ENCODE measurements around the gene MAP3K4.

MAP3K4 gene

GRCh38 chr6:160999516-160999915 is 7.9 kb downstream of the MAP3K4 start:
- H3K4me3 ChIP-seq (replicated peaks in 1 of 2; ENCODE audit: low read depth in 2 of 2, low read length in 2 of 2): no peak overlapping the region
- TF ChIP-seq CTCF (IDR thresholded peaks at IDR 0.05; ENCODE audit: low read depth, low read length): no peak
- no peak for DNase-seq (ENCODE audit: low read depth in 2 of 2)

- TF ChIP-seq CTCF (IDR thresholded peaks at IDR 0.05; ENCODE audit: low read depth, low read length): no peak
- H3K4me3 ChIP-seq (replicated peaks in 1 of 2; ENCODE audit: low read depth in 2 of 2, low read length in 2 of 2): no peak overlapping the region
- no peak for DNase-seq (ENCODE audit: low read depth in 2 of 2)
Observed at GRCh38 chr6:161000632-161001031, 9.1 kb downstream of the MAP3K4 start.

GRCh38 chr6:161001421-161001820 is 9.9 kb downstream of the MAP3K4 start:
- peak; percentile 27 to 28 for DNase-seq (ENCODE audit: low read depth in 2 of 2)
- no peak overlapping the region for H3K4me3 ChIP-seq (replicated peaks in 1 of 2; ENCODE audit: low read depth in 2 of 2, low read length in 2 of 2)
- no peak for TF ChIP-seq CTCF (IDR thresholded peaks at IDR 0.05; ENCODE audit: low read depth, low read length)

- DNase-seq (ENCODE audit: low read depth in 2 of 2): peak in 1 of 2 donors; percentile 25
- no peak overlapping the region for H3K4me3 ChIP-seq (replicated peaks in 1 of 2; ENCODE audit: low read depth in 2 of 2, low read length in 2 of 2)
- TF ChIP-seq CTCF (IDR thresholded peaks at IDR 0.05; ENCODE audit: low read depth, low read length): no peak
Observed at GRCh38 chr6:161003336-161003735, 11.8 kb downstream of the MAP3K4 start.

GRCh38 chr6:161008245-161008644 is 16.7 kb downstream of the MAP3K4 start:
- no peak for DNase-seq (ENCODE audit: low read depth in 2 of 2)
- no peak for TF ChIP-seq CTCF (IDR thresholded peaks at IDR 0.05; ENCODE audit: low read depth, low read length)
- H3K4me3 ChIP-seq (replicated peaks in 1 of 2; ENCODE audit: low read depth in 2 of 2, low read length in 2 of 2): no peak overlapping the region

GRCh38 chr6:161009991-161010390 is 18.4 kb downstream of the MAP3K4 start:
- no peak for TF ChIP-seq CTCF (IDR thresholded peaks at IDR 0.05; ENCODE audit: low read depth, low read length)

GRCh38 chr6:161010418-161010817 is 18.8 kb downstream of the MAP3K4 start:
- no peak overlapping the region for H3K4me3 ChIP-seq (replicated peaks in 1 of 2; ENCODE audit: low read depth in 2 of 2, low read length in 2 of 2)
- no peak for TF ChIP-seq CTCF (IDR thresholded peaks at IDR 0.05; ENCODE audit: low read depth, low read length)
- DNase-seq (ENCODE audit: low read depth in 2 of 2): peak; percentile 60 to 75

More at GRCh38 chr6:161009991-161010390, 18.4 kb downstream of the MAP3K4 start:
- no peak overlapping the region for H3K4me3 ChIP-seq (replicated peaks in 1 of 2; ENCODE audit: low read depth in 2 of 2, low read length in 2 of 2)
- no peak for DNase-seq (ENCODE audit: low read depth in 2 of 2)
